ENCODE data around the gene ACTRT2.

ACTRT2 gene

GRCh38 chr1:3060127-3060526 is 38.9 kb downstream of the ACTRT2 start (continued):
- TF ChIP-seq ARNTL (CRISPR knock-in tag; IDR thresholded peaks at IDR 0.05; ENCODE audit: borderline replicate concordance, low read depth) (no peak), ESRRG (CRISPR knock-in tag; IDR thresholded peaks at IDR 0.05) (no peak), POU6F1 (CRISPR knock-in tag; IDR thresholded peaks at IDR 0.05; ENCODE audit: borderline replicate concordance, low read depth) (no peak), CSRNP3 (CRISPR knock-in tag; IDR thresholded peaks at IDR 0.05) (no peak), PPARA (CRISPR knock-in tag; IDR thresholded peaks at IDR 0.05; ENCODE audit: borderline replicate concordance) (no peak), ZNF70 (CRISPR knock-in tag; IDR thresholded peaks at IDR 0.05) (no peak)

GRCh38 chr1:3060601-3061551 is 39.6 kb downstream of the ACTRT2 start:
- TF ChIP-seq ZC3H10 (CRISPR knock-in tag; IDR thresholded peaks at IDR 0.05) (no peak), ISL1 (CRISPR knock-in tag; IDR thresholded peaks at IDR 0.05) (no peak), BACH2 (CRISPR knock-in tag; IDR thresholded peaks at IDR 0.05; ENCODE audit: borderline replicate concordance) (no peak), ARNTL (CRISPR knock-in tag; IDR thresholded peaks at IDR 0.05; ENCODE audit: borderline replicate concordance, low read depth) (no peak), ZFP30 (CRISPR knock-in tag; IDR thresholded peaks at IDR 0.05) (no peak), CSRNP3 (CRISPR knock-in tag; IDR thresholded peaks at IDR 0.05) (no peak)
- ATAC-seq: no peak

GRCh38 chr1:3061566-3061965 is 40.3 kb downstream of the ACTRT2 start:
- ATAC-seq: no peak
- TF ChIP-seq ZNF70 (CRISPR knock-in tag; IDR thresholded peaks at IDR 0.05) (no peak), CSDC2 (CRISPR knock-in tag; IDR thresholded peaks at IDR 0.05) (no peak), RARB (CRISPR knock-in tag; IDR thresholded peaks at IDR 0.05) (no peak), ZNF8 (CRISPR knock-in tag; IDR thresholded peaks at IDR 0.05) (no peak), TOX (CRISPR knock-in tag; IDR thresholded peaks at IDR 0.05; ENCODE audit: borderline replicate concordance) (no peak), TSHZ2 (CRISPR knock-in tag; IDR thresholded peaks at IDR 0.05) (no peak)

GRCh38 chr1:3061981-3062615 is 40.8 kb downstream of the ACTRT2 start:
- ATAC-seq: no peak
- TF ChIP-seq TCF4 (CRISPR knock-in tag; IDR thresholded peaks at IDR 0.05; ENCODE audit: borderline replicate concordance) (no peak), CREB5 (CRISPR knock-in tag; IDR thresholded peaks at IDR 0.05; ENCODE audit: low read depth) (no peak), PPARA (CRISPR knock-in tag; IDR thresholded peaks at IDR 0.05; ENCODE audit: borderline replicate concordance) (no peak), ZNF8 (CRISPR knock-in tag; IDR thresholded peaks at IDR 0.05) (no peak), OSR1 (CRISPR knock-in tag; IDR thresholded peaks at IDR 0.05) (no peak), ZNF565 (CRISPR knock-in tag; conservative IDR thresholded peaks at IDR 0.05; ENCODE audit: low read depth) (no peak), ZFP3 (CRISPR knock-in tag; IDR thresholded peaks at IDR 0.05) (no peak), ZNF70 (CRISPR knock-in tag; IDR thresholded peaks at IDR 0.05) (no peak), PATZ1 (CRISPR knock-in tag; IDR thresholded peaks at IDR 0.05; ENCODE audit: borderline replicate concordance) (no peak), ZC3H10 (CRISPR knock-in tag; IDR thresholded peaks at IDR 0.05) (no peak), CSRNP3 (CRISPR knock-in tag; IDR thresholded peaks at IDR 0.05) (no peak), SNAI2 (CRISPR knock-in tag; IDR thresholded peaks at IDR 0.05) (no peak), GLIS3 (CRISPR knock-in tag; IDR thresholded peaks at IDR 0.05) (no peak)

Measured in SK-N-SH treated with all-trans-retinoic acid at 6 μM for 48 hours (cell line).